Stimulated activated CD8-positive, alpha-beta memory T cell treated with anti-CD3 and anti-CD28 coated beads, Interleukin-12 subunit alpha, Interleukin-12 subunit beta, amount 100 ng/mL, for 1 hour (primary cell): Measurements from ENCODE around the gene SSC4D.

Source experiments
- DNase-seq: peaks from one replicate; pipeline ENCODE4 v3.0.0-alpha.2; 2020; ENCODE audit warnings: low read depth

Gene SSC4D

DNA sequence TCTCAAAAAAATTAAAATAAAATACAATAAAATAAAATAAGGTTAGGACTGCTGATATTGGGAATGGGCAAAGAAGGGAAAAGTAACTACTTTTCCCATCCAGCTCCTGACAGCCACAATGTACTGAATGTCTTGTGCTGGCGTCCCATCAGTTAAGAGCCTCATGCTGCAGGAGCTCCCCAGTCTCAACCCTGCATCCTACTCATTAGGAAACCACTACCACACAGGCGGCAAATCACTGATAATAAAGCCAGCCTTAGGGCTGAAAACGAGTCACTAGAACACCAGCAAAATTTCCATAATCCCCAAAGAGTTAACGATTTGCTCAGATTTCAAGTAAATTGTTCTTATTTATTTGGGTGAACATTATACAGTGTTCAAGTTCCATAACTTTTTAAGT lies 55.0 kb downstream of the SSC4D start:
- no peak for DNase-seq

DNA sequence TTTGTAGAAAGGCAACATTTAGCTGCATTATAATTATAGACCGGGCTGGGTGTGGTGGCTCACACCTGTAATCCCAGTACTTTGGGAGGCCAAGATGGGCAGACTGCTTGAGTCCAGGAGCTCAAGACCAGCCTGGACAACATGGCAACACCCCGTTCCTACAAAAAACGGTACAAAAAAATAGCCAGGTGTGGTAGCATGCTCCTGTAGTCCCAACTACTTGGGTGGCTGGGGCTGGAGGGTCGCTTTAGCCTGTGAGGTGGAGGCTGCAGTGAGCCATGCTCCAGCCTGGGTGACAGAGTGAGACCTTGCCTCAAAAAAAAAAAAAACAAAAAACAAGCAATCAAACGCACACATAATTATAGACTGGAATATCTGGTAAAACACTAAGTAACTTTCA lies 55.8 kb downstream of the SSC4D start:
- no peak for DNase-seq

DNA sequence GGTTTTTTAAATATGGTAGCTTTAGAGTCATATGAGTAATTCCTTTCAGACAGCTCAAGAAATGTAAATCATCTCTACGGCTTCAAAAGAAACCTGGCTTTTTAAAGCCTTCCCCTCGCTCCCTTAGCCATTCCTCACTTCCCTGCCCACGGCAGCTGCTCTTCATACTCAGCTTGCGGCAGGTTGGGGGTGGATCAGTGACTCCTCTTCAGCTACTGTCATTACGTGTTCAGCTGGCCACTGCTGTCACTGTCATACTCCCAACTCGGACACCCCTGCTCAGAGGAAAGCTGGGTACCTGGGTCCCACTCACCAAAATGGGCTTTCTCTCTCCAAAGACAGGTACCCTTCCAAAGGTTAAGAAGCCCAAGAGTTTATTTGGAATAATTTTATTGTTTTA lies 57.3 kb downstream of the SSC4D start:
- no peak for DNase-seq

DNA sequence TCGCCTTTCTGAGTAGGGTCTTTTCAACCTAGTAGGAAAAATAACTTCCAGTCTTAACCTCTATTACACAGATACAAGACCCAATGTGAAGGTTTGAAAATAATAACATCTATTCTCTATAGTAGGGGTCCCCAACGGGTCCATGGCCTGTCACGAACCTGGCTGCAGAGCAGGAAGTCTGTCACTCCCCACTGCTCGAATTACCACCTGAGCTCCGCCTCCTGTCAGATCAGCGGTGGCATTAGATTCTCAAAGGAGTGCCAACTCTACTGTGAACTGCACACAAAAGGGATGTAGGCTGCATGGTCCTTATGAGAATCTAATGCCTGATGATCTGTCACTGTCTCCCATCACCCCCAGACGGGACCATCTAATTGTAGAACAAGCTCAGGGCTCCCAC lies 58.1 kb downstream of the SSC4D start:
- no peak for DNase-seq

DNA sequence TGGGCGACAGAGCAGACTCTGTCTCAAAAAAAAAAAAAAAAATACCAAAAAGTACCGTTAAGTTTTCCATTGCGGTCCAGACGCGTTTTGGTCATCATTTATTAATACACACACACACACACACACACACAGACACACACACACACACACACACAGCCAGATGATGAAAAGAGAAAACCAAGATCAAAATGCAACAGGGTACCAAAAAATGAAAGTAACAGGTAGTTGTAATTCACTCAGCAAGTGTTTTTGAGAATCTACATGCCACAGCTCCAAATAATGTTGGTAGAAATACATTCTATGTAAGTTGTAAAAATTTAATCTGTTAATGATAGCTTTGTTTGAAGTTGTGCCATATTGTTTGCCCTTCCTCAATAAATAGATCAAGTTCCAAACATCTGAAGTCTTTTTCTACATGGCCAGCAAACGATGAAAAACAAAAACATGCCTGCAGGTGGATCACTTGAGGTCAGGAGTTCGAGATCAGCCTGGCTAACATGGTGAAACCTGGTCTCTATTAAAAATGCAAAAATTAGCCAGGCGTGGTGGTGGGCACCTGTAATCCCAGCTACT lies 60.1 kb downstream of the SSC4D start:
- DNase-seq: no peak

DNA sequence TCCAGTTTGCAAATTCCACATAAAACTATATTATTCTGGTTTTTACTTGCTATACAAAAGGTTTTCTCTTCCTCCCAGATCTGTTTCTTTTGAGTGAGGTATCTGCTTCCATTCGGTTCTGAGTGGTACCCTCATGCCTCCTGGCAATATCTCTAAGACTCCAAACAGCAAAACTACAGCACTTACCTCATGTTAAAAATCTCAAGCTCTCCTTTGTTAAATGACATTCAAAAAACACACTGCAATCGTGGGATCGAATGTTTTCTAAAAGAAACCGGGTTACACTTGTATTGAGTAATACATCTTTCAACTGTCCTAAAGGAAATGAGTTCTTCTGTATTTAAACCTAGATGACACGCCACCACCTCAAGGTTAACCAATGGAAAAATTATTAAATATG lies 61.8 kb downstream of the SSC4D start:
- DNase-seq: no peak

DNA sequence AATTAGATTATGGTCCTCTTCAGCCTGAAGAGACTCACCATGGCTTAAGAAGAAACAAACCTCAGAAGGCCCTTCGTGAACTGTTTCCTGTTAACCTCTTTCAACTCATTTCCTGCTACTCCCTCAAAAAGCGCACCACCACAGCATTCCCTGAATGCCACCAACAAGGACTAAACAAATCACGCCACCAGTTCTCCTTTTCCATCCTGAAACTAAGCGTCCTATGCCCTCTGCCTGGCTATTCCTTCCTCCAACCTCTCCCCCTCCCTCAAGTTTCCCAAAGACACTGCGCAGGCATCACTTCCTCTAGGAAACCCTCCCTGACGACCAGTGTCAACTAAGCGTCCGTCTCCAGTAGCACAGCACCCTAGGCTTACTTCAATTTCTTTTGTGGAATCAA lies 62.7 kb downstream of the SSC4D start:
- DNase-seq: no peak

DNA sequence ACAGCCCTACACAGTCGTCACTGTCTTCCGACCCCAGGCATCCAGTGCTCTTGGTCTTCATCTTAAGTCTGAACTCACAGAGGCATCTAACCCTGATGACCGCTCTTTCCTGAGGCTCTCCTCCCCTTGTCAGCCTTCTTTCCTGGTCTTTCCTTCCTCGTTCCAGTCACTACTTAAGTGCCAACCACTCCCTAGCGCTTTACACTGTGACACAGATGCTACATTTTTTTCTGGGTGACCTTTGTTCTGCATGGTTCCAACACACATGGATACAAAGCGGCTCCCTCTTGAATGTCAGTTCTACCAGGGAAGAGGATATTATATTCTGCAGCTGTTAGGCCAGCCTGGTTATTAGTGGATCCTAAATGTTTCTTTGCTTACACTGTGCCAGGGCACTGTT lies 63.4 kb downstream of the SSC4D start:
- no peak for DNase-seq

DNA sequence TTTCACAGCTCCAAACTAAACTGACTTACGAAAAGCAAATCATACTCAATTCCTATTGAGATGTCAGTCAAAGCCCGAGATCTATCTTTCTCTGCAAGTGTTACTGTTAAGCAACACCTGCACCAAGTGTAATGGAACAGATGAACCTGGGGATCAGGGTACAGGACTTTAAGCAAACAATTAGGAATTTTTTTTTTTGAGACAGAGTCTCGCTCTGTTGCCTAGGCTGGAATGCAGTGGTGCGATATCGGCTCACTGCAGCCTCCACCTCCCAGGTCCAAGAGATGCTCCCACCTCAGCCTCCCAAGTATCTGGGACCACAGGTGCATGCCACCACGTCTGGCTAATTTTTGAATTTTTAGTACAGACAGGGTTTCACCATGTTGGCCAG lies 65.6 kb downstream of the SSC4D start:
- DNase-seq: no peak

DNA sequence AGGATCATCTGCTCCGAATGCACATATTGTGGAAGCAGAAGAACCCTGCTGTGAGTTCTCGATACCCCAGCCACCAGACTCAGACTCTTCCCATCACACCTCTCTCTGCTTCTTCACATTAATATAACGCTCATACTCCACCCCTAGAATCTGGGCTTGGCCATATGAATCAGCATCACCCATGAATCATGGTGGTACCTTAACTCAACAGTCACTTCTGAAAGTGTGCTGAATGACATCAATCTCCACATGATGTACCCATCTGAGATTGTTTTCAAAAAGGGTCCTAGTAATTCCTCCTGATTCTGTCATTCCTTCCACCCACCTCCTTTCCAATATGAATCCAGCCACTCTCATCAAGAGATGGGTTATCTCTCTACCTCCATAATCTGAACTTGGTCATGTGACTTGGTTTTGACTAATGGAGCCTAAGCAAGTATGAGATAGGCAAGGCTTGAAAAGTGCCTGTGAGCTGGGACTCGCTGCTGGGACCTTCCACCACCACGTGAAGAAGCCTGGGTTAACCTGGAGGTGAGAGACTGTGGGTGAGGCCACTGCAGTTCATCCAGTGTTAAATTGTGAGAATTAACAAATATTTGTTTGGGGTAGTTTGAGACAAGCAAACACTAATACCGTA lies 66.1 kb downstream of the SSC4D start:
- no peak for DNase-seq

DNA sequence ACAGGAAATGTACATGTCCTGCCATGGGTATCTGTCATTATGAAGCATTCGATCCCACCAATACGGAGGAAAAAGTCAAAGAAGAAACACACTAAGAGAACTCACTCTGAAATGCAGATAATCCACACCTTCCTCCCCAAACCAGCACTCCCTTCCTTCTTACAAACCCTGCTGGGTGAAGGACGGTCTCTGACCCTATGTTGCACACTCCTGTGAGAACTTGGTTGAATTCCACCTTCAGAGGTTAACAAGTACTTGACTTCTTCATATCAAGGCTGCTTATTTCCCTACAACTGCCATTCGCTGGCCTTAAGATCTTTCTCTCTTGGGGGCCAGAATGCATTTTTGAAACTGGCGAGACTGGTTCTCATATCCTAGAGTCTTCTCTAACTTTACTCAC lies 67.3 kb downstream of the SSC4D start:
- DNase-seq: no peak

DNA sequence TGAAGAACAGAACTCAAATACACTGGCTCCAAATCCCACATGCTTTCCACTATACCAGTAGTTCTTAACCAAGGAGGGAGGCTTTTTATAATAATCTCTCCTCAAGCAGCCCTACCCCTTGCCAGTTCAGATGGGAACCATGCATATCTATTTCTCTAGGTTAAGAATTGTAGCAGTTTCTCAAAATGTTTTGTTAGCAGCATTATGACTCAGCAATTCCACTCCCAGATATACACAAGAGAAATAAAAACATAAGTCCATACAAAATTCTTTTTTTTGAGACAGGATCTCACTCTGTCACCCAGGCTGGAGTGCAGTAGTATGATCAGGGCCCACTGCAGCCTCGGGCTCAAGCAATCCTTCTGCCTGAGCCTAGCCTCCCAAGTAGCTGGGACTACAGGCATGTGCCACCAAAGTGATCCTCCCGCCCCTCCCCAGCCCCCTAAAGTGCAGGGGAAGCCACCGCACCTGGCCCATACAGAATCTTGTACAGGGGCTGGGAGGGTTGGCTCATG lies 68.8 kb downstream of the SSC4D start:
- no peak for DNase-seq
